Subcutaneous abdominal adipose tissue (tissue), 5 donors: Measurements from ENCODE around the gene REV3L.

Experiments
- H3K27ac ChIP-seq: one replicate; pipeline ENCODE4 v1.7.0; 2013; ENCODE audit warnings: low read depth, mild to moderate bottlenecking, inconsistent platforms, low read length, moderate library complexity
- H3K27me3 ChIP-seq, 5 donors: one replicate each; pipeline ENCODE4 v1.7.0; 2013; ENCODE audit warnings: low read length in 5 of 5, inconsistent platforms in 1 of 5; ENCODE audit not compliant: control insufficient read depth in 5 of 5, insufficient read depth in 4 of 5
- H3K36me3 ChIP-seq, 5 donors: one replicate each; pipeline ENCODE4 v1.7.0; 2013; ENCODE audit warnings: low read length in 5 of 5; ENCODE audit not compliant: control insufficient read depth in 5 of 5, insufficient read depth in 5 of 5
- H3K4me1 ChIP-seq, 5 donors: one replicate each; pipeline ENCODE4 v1.7.0; 2013; ENCODE audit warnings: low read length in 5 of 5, mild to moderate bottlenecking in 3 of 5, moderate library complexity in 1 of 5; ENCODE audit not compliant: control insufficient read depth in 5 of 5, insufficient read depth in 5 of 5
- H3K4me3 ChIP-seq, 5 donors: one replicate each; pipeline ENCODE4 v1.7.0; 2013; ENCODE audit warnings: low read length in 5 of 5, low read depth in 1 of 5
- H3K9ac ChIP-seq, 5 donors: one replicate each; pipeline ENCODE4 v1.7.0; 2013; ENCODE audit warnings: low read length in 5 of 5, mild to moderate bottlenecking in 4 of 5, moderate library complexity in 3 of 5
- H3K9me3 ChIP-seq, 5 donors: one replicate each; pipeline ENCODE4 v1.7.0; 2013; ENCODE audit warnings: low read length in 5 of 5; ENCODE audit not compliant: control insufficient read depth in 5 of 5
- donor health status: healthy.
- donor health status: healthy.
- donor health status: healthy.
- donor health status: healthy.
- donor health status: healthy.

The REV3L gene

DNA sequence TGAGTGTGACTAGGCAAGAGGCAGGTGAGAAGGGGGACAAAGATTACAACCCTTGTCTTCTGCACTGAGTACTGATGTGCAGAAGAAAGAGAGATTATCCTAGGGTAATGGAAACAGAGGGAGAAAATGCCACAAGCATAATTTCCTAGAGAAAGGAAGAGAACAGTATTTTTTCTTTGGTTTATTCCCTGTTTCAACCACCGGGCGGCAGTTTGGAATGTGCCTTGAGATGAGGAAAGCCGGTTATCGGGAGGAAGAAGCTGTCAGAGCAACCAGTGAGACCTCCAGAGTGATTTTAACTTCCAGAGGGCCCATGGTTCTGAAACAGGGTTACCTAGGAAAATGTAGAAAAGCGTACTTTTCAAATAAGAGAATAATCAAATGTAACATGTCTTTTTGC is 121.4 kb downstream of the REV3L start:
- Histone ChIP-seq H3K4me1 (no peaks in the 10 kb centered on the region), H3K27me3 (no peaks in the 10 kb centered on the region), H3K9ac (peak overlapping the region in 1 of 5 donors; percentile 32), H3K36me3 (peaks cover 9 to 20% (median 13%) of the 10 kb centered on the region in 5 donors), H3K27ac (no peak overlapping the region), H3K4me3 (no peak overlapping the region), H3K9me3 (no peaks in the 10 kb centered on the region)

GRCh38 chr6:111358454-111358853 is 124.6 kb downstream of the REV3L start:
- Histone ChIP-seq H3K36me3 (peaks cover 15 to 40% (median 27%) of the 10 kb centered on the region in 5 donors), H3K4me3 (no peak overlapping the region), H3K27me3 (no peaks in the 10 kb centered on the region)

GRCh38 chr6:111357705-111358104 is 125.3 kb downstream of the REV3L start:
- Histone ChIP-seq H3K4me3 (no peak overlapping the region), H3K4me1 (peaks cover 0 to 14% (median 0%) of the 10 kb centered on the region in 5 donors), H3K9ac (no peak overlapping the region), H3K36me3 (peaks cover 16 to 35% (median 28%) of the 10 kb centered on the region in 5 donors), H3K9me3 (no peaks in the 10 kb centered on the region), H3K27ac (no peak overlapping the region), H3K27me3 (no peaks in the 10 kb centered on the region)

More at GRCh38 chr6:111358454-111358853, 124.6 kb downstream of the REV3L start:
- Histone ChIP-seq H3K4me1 (peaks cover 0 to 12% (median 0%) of the 10 kb centered on the region in 5 donors), H3K9me3 (no peaks in the 10 kb centered on the region), H3K27ac (no peak overlapping the region), H3K9ac (no peak overlapping the region)

- no peaks in the 10 kb centered on the region for H3K27me3 ChIP-seq
- no peaks in the 10 kb centered on the region for H3K9me3 ChIP-seq
- H3K9ac ChIP-seq = no peak overlapping the region
- H3K36me3 ChIP-seq = peaks cover 22 to 41% (median 36%) of the 10 kb centered on the region in 5 donors
- H3K4me3 ChIP-seq = no peak overlapping the region
- no peak overlapping the region for H3K27ac ChIP-seq
- peaks cover 0 to 14% (median 0%) of the 10 kb centered on the region in 5 donors for H3K4me1 ChIP-seq
Measured at GRCh38 chr6:111356551-111356950, 126.5 kb downstream of the REV3L start.

DNA sequence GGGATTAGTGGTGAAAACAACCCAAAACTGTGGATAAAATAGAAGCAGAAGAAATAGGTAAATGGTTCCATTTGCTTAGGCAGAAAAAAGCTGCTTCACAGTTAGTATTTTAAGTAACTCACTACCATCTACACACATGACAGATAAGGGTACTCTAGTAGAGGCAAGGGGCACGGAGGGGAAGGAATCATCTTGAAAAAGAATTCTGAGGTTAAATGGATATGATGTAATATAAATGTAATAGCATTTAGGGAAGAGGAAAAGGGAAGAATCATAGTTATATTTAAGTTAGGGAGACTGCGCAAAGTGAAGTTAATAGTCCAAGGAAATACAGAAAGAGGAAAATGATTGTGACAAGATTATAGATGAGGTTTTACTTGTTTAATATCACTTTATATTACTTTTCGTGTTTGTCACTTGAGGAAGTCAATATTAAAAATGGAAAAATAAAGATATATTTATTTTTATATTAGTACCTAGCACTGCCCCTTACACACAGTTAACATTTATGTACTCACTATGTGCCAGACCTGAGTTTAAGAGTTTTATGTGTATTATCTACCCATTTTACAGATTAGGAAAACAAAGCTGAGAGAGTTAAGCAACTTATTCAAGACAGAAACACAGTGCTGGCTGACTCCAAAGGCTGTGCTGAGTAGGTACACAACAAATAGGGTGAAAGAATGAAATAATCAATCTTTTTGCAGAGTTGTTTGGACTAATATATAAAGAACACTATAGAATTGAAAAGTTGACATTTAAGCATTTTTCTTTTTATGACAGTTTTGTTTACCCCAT is 128.1 kb downstream of the REV3L start:
- Histone ChIP-seq H3K36me3 (peaks cover 35 to 53% (median 50%) of the 10 kb centered on the region in 5 donors), H3K27ac (peak overlapping the region; percentile 11)

GRCh38 chr6:111353912-111354462 is 129.0 kb downstream of the REV3L start:
- Histone ChIP-seq H3K27ac (peak overlapping the region; percentile 11), H3K9me3 (no peaks in the 10 kb centered on the region), H3K36me3 (peaks cover 43 to 63% (median 52%) of the 10 kb centered on the region in 5 donors), H3K9ac (no peak overlapping the region), H3K27me3 (no peaks in the 10 kb centered on the region), H3K4me3 (no peak overlapping the region), H3K4me1 (peaks cover 0 to 14% (median 0%) of the 10 kb centered on the region in 5 donors)

More for the DNA sequence above, 128.1 kb downstream of the REV3L start:
- peaks cover 0 to 14% (median 0%) of the 10 kb centered on the region in 5 donors for H3K4me1 ChIP-seq
- no peaks in the 10 kb centered on the region for H3K27me3 ChIP-seq
- H3K9ac ChIP-seq = no peak overlapping the region
- no peak overlapping the region for H3K4me3 ChIP-seq
- H3K9me3 ChIP-seq = no peaks in the 10 kb centered on the region

- Histone ChIP-seq H3K27ac (no peak overlapping the region), H3K9ac (no peak overlapping the region), H3K27me3 (no peaks in the 10 kb centered on the region), H3K36me3 (peaks cover 51 to 75% (median 55%) of the 10 kb centered on the region in 5 donors), H3K4me1 (no peaks in the 10 kb centered on the region), H3K9me3 (no peaks in the 10 kb centered on the region), H3K4me3 (no peak overlapping the region)
Measured at GRCh38 chr6:111347589-111347988, 135.4 kb downstream of the REV3L start.

GRCh38 chr6:111342913-111343312 is 140.1 kb downstream of the REV3L start:
- H3K4me3 ChIP-seq = no peak overlapping the region
- H3K36me3 ChIP-seq = peaks cover 26 to 55% (median 34%) of the 10 kb centered on the region in 5 donors
- H3K9me3 ChIP-seq = no peaks in the 10 kb centered on the region
- no peak overlapping the region for H3K27ac ChIP-seq
- no peaks in the 10 kb centered on the region for H3K27me3 ChIP-seq
- H3K4me1 ChIP-seq = no peaks in the 10 kb centered on the region
- H3K9ac ChIP-seq = no peak overlapping the region

DNA sequence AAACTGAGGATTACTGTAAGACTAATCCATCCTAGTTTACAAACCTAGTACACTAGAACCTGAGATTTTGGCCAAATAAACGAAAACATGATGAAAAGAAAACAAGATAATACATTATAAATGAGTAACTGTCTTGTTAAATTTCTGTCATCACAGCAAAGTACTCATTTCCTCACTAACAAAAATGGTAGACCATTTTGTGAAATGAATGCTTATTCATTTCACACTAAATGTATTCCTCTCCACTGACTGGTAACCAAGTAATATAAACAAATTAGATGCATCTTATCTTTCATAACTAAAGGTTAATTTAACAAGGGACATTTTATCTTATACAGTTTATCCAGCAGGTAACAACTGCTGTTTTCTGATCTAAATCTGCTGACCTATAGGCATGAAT is 143.7 kb downstream of the REV3L start:
- Histone ChIP-seq H3K4me1 (no peaks in the 10 kb centered on the region), H3K27ac (no peak overlapping the region), H3K27me3 (no peaks in the 10 kb centered on the region), H3K9ac (no peak overlapping the region), H3K9me3 (no peaks in the 10 kb centered on the region), H3K4me3 (no peak overlapping the region), H3K36me3 (peaks cover 18 to 40% (median 21%) of the 10 kb centered on the region in 5 donors)

- Histone ChIP-seq H3K36me3 (peaks cover 13 to 36% (median 17%) of the 10 kb centered on the region in 5 donors), H3K4me1 (no peaks in the 10 kb centered on the region)
Measured at GRCh38 chr6:111338843-111339242, 144.2 kb downstream of the REV3L start.

More at GRCh38 chr6:111338843-111339242, 144.2 kb downstream of the REV3L start:
- Histone ChIP-seq H3K4me3 (no peak overlapping the region), H3K27me3 (no peaks in the 10 kb centered on the region), H3K27ac (no peak overlapping the region), H3K9ac (no peak overlapping the region), H3K9me3 (no peaks in the 10 kb centered on the region)
